Activated CD4-positive, alpha-beta T cell treated with anti-CD3 and anti-CD28 coated beads, Interleukin-2, amount 50 U/mL, for 4 hours (primary cell): ENCODE measurements around the gene ZNF273.
"Not testable (repeated sequence)": the region's sequence is repeated elsewhere in the genome, so short reads cannot be mapped to it uniquely, and the experiment has no call there.

Experiments used
- DNase-seq, 2 experiments: peaks; one replicate each; pipeline ENCODE4 v3.0.0-alpha.2; 2020

ZNF273 gene

DNA sequence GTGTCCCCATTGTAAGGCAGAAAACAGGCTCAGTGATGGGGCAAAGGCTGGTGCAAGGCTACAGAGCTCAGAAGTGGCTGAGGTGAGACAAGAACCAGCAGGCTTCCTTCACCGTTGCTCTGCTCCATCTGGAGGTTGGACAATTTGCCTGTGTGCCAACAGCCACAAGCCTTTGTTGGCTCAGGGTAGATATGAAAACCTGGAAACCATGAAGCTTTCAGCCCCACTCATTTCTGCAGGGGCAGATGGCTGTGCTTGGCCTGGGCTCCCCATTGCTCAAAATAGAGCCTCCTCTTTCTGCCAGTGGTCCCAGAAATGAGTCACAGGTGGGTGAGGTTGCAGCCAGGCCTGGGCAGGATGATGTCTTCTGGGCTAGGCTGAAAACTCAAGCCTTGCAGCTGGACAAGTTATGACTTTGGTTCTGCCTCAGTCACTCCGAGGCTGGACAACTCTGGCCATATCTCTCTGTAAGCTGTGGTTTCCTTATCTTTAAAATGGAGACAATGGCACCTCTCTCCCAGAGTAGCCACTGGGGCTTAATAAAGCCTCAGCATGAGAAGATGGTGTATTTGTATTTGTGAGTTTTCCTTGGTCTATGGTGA lies 12.2 kb upstream of the ZNF273 start:
- DNase-seq = no peak

DNA sequence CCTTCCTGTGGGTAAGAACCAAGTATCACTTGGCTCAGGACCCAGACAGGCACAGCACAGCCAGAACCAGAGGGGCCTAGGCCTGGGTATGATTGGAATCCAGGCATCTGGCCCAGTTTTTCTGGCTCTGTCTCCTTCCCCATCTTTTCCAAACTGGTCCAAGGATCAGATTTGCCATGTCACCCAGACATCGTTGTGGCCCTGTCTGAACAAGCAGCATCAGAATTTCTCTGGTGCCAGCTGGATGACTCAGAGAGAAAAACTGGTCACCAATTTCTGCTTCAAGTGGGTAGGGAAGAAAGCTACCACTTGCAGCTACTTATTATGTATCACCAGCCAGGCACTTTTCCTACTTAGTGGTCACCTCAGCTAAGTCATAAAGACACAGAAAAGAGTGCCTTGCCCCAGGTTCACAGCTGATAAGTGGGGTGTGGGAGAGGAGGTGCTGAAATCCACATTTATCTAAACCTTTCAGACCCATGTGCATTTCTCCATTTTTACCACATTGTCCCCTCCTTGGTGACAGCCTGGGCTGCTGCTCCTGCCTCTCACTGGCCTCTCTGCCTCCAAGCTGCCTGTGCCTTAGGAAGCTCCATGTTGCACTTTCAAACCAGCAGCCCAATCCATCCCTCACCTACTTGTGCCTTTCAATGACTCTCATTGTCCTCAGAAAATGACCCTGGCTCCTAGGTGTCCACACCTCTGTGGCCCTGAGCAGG lies 11.6 kb upstream of the ZNF273 start:
- not testable (repeated sequence) for DNase-seq

DNA sequence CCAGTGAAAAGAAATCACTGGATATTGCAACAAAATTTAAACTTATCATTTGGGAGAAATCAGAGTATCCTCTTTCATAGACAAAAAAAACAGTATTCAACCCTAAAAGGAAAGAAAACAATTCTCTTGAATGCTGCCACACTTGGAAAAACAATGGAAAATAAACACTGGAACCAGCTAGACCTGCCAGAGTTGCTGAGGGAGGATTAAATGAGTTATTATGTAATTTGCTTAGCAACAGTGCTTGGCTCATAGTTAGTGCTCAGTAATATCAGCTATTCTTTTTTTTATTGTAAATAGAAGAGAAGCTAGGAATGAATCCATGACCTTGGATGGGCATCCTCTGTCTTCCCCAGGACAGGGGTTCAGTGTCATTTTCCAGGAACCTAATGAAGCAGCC lies 11.0 kb upstream of the ZNF273 start:
- no peak for DNase-seq

DNA sequence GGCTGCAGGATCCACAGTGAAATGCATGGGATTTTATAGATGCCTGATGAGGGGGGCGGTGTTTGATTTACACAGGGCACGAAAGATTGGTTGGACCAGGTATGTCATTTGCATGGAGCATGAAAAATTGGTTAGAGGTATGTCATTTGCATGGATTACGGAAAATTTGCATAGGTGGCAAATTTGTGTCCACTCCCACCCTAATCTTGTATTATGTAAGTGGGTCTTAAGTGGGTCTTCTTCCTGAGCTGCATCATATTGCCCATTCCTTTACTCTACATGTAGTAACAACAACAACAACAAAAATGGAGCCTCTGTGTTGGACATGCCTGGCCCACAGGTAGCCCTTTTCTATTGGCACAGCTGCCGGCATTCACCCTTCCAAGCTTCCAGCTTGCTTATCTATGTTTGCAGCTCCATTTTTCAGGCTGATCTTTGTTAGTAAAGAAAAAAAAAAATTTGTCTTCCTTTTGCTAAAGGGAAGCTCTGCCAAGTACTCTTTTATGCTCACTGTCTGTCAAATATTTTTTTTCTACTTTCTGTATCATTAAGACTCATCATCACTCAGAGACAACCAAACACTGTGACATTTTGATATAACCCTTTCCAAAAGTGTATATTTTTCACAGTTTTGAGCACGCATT lies 10.3 kb upstream of the ZNF273 start:
- DNase-seq = no peak

DNA sequence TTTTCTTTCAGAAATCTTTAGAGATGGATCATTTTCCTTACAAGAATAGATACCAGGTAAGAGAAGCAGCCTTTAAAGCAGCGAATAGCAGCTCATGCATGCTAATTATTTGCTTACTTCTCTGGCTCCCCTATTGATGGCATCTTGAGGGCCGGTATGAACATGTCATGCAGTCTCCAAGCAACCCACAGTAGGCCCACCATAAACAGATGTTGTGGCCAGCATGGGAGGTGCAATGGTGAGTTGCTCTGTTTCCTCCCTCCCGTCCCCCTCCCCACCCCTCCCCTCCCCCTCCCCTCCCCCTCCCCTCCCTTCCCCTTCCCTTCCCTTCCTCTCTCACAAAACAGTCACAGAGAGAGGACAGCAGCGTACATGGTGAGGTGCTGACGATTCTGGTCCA lies 9.7 kb upstream of the ZNF273 start:
- DNase-seq = no peak

DNA sequence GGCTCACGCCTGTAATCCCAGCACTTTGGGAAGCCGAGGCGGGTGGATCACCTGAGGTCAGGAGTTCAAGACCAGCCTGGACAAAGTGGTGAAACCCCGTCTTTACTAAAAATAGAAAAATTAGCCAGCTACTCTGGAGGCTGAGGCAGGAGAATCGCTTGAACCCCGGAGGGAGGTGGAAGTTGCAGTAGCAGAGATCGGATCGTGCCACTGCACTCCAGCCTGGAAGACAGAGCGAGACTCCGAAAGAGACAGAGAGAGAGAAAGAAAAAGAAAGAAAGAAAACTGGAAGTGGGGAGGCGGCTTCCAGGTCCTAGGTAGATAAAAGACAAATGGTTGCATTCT lies 640 bp upstream of the ZNF273 start:
- not testable (repeated sequence) for DNase-seq

DNA sequence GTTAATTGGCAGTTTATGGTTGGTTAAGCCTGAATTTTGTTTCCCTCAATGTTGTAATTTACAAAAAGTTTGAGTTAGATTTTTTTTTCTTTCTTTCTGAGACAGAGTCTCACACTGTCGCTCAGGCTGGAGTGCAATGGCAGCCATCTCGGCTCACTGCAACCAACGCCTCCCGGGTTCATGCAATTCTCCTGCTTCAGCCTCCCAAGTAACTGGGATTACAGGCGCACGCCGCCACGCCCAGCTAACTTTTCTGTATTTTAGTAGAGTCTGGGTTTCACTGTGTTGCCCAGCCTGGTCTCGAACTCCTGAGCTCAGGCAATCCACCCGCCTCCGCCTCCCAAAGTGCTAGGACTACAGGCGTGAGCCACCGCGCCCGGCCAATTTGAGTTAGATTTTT lies 935 bp downstream of the ZNF273 start:
- DNase-seq = no peak

DNA sequence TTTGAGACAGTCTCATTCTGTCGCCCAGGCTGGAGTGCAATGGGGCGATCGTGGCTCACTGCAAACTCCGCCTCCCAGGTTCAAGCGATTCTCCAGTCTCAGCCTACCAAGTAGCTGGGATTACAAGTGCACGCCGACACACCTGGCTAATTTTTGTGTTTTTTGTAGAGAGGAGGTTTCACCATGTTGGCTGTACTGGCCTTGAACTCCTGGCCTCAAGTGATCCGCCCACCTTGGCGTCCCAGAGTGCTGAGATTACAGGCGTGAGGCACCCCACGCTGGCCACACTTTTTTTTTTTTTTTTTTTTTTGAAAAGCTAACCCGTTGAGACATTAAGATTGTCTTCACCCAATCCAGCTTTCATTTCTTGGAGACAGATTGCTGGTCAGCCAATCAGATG lies 2.1 kb downstream of the ZNF273 start:
- DNase-seq = no peak

GRCh38 chr7:64905547-64905946 lies 2.5 kb downstream of the ZNF273 start:
- DNase-seq = no peak

- DNase-seq = no peak
Measured at GRCh38 chr7:64907641-64908326, 4.7 kb downstream of the ZNF273 start.

GRCh38 chr7:64908358-64908757 lies 5.3 kb downstream of the ZNF273 start:
- DNase-seq = no peak

DNA sequence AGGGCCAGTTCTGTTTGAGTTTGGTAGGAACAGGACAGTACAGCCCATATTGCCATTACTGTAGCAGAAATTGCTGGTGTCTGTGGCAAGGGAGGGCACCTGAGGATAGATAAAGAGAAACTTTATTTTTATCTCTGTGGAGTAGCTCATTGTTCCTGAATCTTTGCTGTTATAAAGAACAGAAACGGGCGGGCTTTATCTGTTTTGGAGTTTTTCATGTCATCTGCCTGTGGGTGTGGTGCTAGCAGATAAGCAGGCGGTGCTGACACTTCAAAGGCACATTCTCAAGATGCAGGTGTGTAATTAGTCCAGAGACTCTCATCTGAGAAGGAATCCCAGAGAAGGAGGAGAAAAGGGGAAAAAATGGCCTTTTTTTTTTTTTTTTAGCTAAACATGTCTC lies 11.5 kb downstream of the ZNF273 start:
- no peak for DNase-seq

GRCh38 chr7:64915301-64915700 lies 12.2 kb downstream of the ZNF273 start:
- DNase-seq = not testable (repeated sequence)

- not testable (repeated sequence) for DNase-seq
Measured at GRCh38 chr7:64928252-64929187, 25.4 kb downstream of the ZNF273 start.

GRCh38 chr7:64934478-64934877 lies 31.4 kb downstream of the ZNF273 start:
- no peak for DNase-seq

GRCh38 chr7:64938540-64938939 lies 35.5 kb downstream of the ZNF273 start:
- DNase-seq = no peak

DNA sequence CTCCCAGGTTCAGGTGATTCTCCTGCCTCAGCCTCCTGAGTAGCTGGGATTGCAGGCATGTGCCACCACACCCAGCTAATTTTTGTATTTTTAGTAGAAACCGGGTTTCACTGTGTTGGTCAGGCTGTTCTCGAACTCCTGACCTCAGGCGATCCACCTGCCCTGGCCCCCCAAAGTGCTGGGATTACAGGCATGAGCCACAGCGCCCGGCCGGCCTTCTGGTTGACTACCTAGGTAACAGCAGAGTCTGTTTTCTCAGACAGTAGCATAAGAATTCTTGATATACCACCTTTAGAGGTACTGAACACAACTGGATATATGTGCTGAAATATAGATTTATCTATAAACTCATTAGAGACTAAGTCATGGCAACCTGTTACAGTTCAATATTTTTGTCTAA lies 36.9 kb downstream of the ZNF273 start:
- DNase-seq = not testable (repeated sequence)

DNA sequence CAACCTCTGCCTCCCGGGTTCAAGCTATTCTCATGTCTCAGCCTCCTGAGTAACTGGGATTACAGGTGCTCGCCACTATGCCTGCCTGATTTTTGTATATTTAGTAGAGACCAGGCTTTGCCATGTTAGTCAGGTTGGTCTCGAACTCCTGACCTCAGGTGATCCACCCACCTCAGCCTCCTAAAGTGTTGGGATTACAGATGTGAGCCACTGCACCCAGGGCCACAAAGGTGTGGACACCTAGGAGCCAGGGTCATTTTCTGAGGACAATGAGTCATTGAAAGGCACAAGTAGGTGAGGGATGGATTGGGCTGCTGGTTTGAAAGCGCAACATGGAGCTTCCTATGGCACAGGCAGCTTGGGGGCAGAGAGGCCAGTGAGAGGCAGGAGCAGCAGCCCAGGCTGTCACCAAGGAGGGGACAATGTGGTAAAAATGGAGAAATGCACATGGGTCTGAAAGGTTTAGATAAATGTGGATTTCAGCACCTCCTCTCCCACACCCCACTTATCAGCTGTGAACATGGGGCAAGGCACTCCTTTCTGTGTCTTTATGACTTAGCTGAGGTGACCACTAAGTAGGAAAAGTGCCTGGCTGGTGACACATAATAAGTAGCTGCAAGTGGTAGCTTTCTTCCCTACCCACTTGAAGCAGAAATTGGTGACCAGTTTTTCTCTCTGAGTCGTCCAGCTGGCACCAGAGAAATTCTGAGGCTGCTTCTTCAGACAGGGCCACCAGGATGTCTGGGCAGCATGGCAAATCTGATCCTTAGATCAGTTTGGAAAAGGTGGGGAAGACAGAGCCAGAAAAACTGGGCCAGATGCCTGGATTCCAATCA lies 41.8 kb downstream of the ZNF273 start:
- DNase-seq = not testable (repeated sequence)

GRCh38 chr7:64945503-64946175 lies 42.6 kb downstream of the ZNF273 start:
- DNase-seq = no peak

DNA sequence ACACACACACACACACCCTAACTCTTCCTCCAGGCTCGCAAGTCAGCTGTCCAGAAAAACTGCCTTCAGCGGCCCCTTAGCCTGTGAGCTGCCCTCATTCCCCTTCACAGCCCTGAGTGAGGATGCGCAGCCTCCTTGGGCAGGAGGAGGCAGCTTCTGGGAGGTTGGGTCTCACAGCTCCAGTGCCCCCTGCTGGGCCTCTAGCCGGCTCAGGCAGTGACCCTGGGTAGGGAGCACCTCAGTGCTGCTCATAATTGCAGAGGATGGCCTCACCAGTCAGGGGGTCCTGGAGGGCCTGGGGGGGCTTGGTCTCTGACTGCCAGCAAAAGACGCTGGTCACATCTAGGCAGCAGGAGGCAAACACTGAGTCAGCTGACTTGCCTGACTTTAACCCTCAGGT lies 43.7 kb downstream of the ZNF273 start:
- DNase-seq = no peak
